Activated naive CD8-positive, alpha-beta T cell treated with anti-CD3 and anti-CD28 coated beads, Interleukin-2, amount 10 ng/mL, durations not matched to agents 7 days and 5 days (primary cell): Measurements from ENCODE around the gene JAZF1. TPM values are rescaled to one million over a fixed set of nuclear protein-coding genes. Genes with fewer than 3 reads are reported as not detected.
A peak's percentile ranks its signal among the peaks of the same experiment; 100 is the strongest.

Experiments
- ATAC-seq: fragments of 150-1000 bp; cut with Tn5 transposase; one replicate; pipeline ENCODE4 v1.10.0; 2021; ENCODE audit warnings: low read depth, moderate library complexity
- POLR2A ChIA-PET: fragments of 350-600 bp; sonication (Branson Sonifier 250); formaldehyde crosslinking; loops from one replicate; lab custom pipeline; 2021; ENCODE audit warnings: antibody characterized with exemption; lab: Charles Lee
- DNase-seq: peaks from one replicate; pipeline ENCODE4 v3.0.0; 2021
- H3K27ac Mint-ChIP-seq: one replicate; pipeline ENCODE4 v1.8.0; 2022; ENCODE audit warnings: mild to moderate bottlenecking, mixed read lengths
- H3K27me3 Mint-ChIP-seq: one replicate; pipeline ENCODE4 v1.8.0; 2022; ENCODE audit warnings: mild to moderate bottlenecking, moderate library complexity, mixed read lengths
- H3K36me3 Mint-ChIP-seq: one replicate; pipeline ENCODE4 v1.8.0; 2021; ENCODE audit warnings: mild to moderate bottlenecking, mixed read lengths
- H3K4me1 Mint-ChIP-seq: one replicate; pipeline ENCODE4 v1.8.0; 2021; ENCODE audit warnings: mixed read lengths
- H3K4me3 Mint-ChIP-seq: one replicate; pipeline ENCODE4 v1.8.0; 2022; ENCODE audit warnings: mild to moderate bottlenecking, moderate library complexity, mixed read lengths
- H3K9me3 Mint-ChIP-seq: one replicate; pipeline ENCODE4 v1.8.0; 2021; ENCODE audit warnings: mixed read lengths
- total RNA-seq, 2 experiments: library from RNA; stranded (reverse); gene quantifications; one replicate each; pipeline ENCODE4 v1.2.3, GENCODE V29; 2021

JAZF1 gene
- total RNA-seq, 2 experiments from 2014 or later = 4.4 to 4.7 TPM

DNA sequence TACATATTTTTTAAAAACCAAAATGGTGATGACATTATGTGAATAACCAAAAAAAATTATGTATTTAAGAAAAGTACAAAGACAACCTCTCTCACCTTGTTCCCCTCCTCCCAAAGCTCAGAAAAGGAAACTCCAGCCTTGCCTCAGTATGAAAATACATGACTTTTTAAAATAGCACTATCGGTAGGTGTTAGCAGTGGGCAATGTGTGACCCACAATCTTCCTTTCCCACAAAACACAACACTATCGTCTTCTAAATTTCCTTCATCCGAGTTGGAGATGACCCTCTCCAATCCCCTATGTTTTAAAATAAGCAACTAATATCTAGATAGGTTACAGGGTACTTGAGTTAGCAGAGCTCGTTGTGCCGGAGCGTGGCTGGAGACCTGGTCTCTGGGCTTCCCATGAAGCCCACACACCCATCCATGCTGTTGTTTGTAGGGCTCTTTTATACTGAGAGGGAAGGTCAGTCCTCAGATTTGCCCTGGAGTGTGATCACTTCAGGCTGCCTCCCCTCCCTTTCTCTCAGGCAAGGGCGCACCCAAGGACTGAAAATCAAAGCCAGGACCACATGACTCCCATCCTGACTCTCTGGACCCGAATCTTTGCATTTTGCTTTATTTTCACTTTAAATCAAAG is 107.6 kb downstream of the JAZF1 start:
- Mint-ChIP-seq H3K4me1 (no peaks in the 10 kb centered on the region), H3K27me3 (peaks cover 5% of the 10 kb centered on the region), H3K4me3 (no peak overlapping the region), H3K27ac (no peak overlapping the region), H3K36me3 (no peaks in the 10 kb centered on the region), H3K9me3 (no peaks in the 10 kb centered on the region)
- POLR2A ChIA-PET = no interaction called here
- ATAC-seq (no peak), DNase-seq (no peak)

DNA sequence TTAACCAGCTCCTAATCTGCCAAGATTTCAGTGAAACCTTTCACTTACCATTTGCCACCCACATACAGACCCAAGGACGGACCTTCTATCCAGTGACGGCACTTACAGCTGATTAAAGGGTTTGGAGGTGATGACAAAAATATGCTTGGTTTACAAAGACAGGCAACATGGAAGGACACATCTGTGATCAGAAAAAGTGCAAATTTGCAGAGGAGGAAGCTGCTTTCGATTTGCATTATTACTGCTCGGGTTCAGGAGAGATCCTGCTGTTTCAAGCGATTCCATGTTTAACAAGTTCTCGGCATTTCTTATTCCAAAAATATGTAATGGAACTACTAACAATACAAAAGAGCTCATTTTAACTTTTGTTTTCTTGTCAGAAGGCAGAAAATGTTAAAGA is 109.0 kb downstream of the JAZF1 start:
- no peak for DNase-seq

DNA sequence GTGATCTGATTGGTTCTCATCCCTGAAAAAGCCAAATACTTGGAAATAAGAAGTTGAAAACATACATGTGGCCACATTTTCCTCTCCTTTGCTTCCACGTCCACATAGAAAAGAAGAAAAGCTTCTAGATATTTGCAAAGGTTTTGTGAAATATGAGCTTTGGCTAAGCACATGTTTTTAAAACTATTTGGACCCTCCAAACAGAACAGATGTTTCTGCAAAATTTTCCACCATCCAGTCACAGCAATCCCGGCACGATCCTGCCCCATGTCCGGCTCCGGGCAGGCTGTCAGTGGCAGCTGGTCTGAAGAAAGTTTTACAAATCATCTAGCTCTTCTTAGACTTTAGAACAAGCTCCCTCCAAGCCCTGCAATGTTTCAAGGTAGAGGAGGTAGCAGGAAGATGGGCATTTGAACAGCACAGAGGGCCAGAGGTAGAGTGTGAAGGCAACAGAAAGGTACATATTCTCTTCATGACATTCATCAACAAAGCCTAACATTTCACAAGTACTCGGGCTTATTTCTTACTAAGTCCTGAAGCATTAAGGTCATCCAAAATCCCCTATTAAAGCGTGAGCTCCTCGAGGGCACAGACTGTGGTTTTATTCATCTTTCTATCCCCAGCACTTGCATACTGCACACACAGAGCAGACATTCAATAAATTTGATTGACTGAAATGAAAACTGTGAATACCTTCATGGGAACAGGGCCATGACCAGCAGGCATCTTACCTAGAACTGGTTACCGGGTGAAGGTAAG is 110.1 kb downstream of the JAZF1 start:
- Mint-ChIP-seq H3K4me1 (no peaks in the 10 kb centered on the region), H3K36me3 (no peaks in the 10 kb centered on the region), H3K9me3 (no peaks in the 10 kb centered on the region), H3K27ac (no peak overlapping the region), H3K4me3 (no peak overlapping the region), H3K27me3 (peaks cover 3% of the 10 kb centered on the region)
- ATAC-seq = no peak
- POLR2A ChIA-PET = no interaction called here
- DNase-seq = no peak

More for the DNA sequence above, 109.0 kb downstream of the JAZF1 start:
- Mint-ChIP-seq H3K27me3 (peaks cover 3% of the 10 kb centered on the region), H3K9me3 (no peaks in the 10 kb centered on the region), H3K4me1 (no peaks in the 10 kb centered on the region), H3K27ac (no peak overlapping the region), H3K36me3 (no peaks in the 10 kb centered on the region), H3K4me3 (no peak overlapping the region)
- ATAC-seq = no peak
- POLR2A ChIA-PET = no interaction called here

DNA sequence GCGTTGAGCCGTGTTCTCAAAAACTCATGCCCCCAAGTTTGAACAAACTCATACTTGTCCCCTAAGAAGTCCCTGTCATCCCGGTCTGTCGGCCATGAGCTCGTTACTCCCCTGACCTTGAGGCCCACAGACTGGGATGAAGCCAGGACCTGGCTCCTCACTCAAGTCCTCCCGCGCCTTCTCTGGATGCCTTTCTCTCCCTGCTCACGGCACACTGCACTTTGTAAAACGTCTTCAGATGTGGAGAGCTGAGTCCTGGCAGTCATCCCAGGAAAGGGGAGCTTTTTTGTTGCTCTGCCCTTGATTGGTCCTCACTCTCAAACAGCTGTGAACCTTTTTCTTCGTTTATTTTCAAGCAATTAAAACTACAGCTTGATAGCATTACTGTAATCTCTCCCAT is 110.8 kb downstream of the JAZF1 start:
- peaks cover 3% of the 10 kb centered on the region for H3K27me3 Mint-ChIP-seq
- H3K4me3 Mint-ChIP-seq = no peak overlapping the region
- H3K27ac Mint-ChIP-seq = no peak overlapping the region
- POLR2A ChIA-PET = no interaction called here
- no peak for DNase-seq
- no peaks in the 10 kb centered on the region for H3K9me3 Mint-ChIP-seq
- no peaks in the 10 kb centered on the region for H3K4me1 Mint-ChIP-seq
- no peak for ATAC-seq
- H3K36me3 Mint-ChIP-seq = no peaks in the 10 kb centered on the region

DNA sequence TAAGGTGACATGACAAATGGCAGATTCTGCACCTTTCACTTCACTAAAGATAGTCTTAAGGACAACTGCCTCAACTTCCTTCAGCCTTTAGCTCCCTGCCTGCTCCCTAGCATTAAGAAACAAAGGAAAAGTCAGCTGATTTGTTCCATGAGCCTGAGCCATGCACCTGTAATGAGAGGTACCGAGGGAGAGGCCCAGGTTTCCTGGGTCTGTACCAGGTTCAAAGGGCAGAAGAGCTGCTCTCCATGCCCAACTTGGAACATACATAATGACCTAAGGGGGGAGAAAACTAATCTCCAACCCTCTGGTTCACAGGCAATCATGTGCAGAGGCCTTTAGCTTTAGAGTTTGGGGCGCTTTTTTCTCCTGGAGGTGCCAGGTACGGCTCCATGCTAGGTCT is 111.2 kb downstream of the JAZF1 start:
- H3K4me1 Mint-ChIP-seq = no peaks in the 10 kb centered on the region
- POLR2A ChIA-PET = no interaction called here
- no peak for ATAC-seq

DNA sequence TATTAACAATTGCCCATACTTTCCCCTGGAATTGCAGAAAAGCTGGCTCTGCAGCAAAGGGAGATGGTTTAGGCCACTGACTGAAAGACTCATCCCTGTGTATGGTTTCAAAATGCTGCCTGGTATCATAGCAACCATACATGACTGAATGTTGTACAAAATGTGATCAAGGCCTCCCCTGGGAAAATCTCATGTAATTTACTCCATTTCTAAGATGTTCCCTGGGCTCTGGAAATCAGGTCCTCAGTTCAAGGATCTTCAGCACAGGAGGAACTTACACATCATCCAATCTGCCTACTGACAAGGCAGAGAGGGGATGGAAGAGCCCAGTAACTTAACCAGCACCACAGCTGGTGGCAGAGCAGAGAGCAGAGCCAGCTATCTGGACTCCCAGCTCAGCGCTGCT is 111.8 kb downstream of the JAZF1 start:
- Mint-ChIP-seq H3K4me1 (no peaks in the 10 kb centered on the region), H3K4me3 (no peak overlapping the region), H3K27ac (no peak overlapping the region), H3K36me3 (no peaks in the 10 kb centered on the region), H3K9me3 (no peaks in the 10 kb centered on the region), H3K27me3 (peaks cover 5% of the 10 kb centered on the region)
- DNase-seq = no peak
- no peak for ATAC-seq
- POLR2A ChIA-PET = no interaction called here

More for the DNA sequence above, 111.2 kb downstream of the JAZF1 start:
- Mint-ChIP-seq H3K9me3 (no peaks in the 10 kb centered on the region), H3K27ac (no peak overlapping the region), H3K4me3 (no peak overlapping the region), H3K36me3 (no peaks in the 10 kb centered on the region), H3K27me3 (peaks cover 5% of the 10 kb centered on the region)
- DNase-seq = no peak

DNA sequence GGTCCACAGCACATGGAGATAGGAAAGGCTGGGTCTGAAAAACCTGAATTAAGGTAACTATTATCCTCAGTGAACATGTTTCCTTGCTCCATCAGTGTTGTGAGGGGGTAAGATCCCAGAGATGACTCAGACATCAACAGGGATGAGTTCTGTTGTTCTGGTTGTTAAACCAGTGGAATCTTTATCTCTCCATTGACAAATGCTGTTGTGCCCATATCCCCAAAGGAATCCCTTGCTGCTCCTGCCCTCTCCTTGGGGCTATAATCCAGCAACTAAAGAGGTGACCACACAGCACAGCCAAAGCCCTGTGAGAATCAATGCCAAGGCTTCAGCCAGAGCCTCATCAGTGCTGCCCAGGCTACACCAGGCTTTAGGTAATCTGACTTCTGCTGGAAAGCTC is 113.4 kb downstream of the JAZF1 start:
- POLR2A ChIA-PET = no interaction called here
- Mint-ChIP-seq H3K9me3 (no peaks in the 10 kb centered on the region), H3K4me3 (no peak overlapping the region), H3K27me3 (peaks cover 5% of the 10 kb centered on the region), H3K36me3 (no peaks in the 10 kb centered on the region), H3K27ac (no peak overlapping the region), H3K4me1 (no peaks in the 10 kb centered on the region)
- ATAC-seq = no peak
- DNase-seq = no peak

DNA sequence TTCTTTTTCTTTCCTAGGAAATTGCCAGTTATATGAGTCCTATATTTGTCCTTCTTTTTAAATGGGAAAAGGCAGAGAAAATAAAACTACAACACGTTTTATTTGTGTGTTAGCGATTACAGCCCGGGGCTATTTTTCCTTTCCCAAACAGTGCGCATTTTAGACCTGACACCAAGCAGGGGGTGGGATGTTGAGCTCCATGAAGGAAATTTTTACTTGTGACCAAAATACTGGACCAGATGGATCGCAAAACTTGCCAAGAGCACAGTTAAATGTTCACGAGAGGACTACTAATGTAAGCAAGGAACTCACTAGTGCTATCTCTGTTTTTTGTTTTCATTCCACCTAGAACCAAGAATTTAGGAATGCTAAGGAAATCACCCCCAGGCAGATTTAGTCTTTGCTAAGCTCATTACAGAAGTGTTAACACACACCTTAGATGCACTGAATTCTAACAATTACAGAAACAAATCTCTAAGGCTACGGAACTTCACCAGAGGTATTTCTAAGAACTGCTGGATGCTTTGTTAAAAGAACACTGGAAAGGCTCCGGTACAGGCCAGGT is 114.8 kb downstream of the JAZF1 start:
- no peaks in the 10 kb centered on the region for H3K36me3 Mint-ChIP-seq
- H3K4me3 Mint-ChIP-seq = no peak overlapping the region
- DNase-seq = no peak
- no peaks in the 10 kb centered on the region for H3K9me3 Mint-ChIP-seq
- no peak for ATAC-seq
- no peak overlapping the region for H3K27ac Mint-ChIP-seq
- POLR2A ChIA-PET = no interaction called here
- no peaks in the 10 kb centered on the region for H3K4me1 Mint-ChIP-seq
- peaks cover 5% of the 10 kb centered on the region for H3K27me3 Mint-ChIP-seq

DNA sequence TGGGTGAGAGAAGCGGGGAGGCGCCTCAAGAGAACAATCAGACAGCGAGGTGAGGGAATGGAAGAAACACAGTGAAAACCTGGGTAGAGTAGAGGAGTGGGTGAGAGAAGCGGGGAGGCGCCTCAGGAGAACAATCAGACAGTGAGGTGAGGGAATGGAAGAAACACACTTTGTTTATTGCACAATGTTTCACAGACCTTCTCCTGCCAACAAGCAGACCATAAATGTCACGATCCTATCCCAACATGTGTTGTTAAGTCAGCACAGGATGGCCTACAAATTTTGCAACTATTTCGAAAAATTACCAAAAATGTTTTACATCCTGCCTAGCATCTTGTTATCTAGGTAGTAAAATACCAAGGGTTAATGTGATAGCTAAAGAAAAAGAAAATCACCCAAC is 115.3 kb downstream of the JAZF1 start:
- Mint-ChIP-seq H3K9me3 (no peaks in the 10 kb centered on the region), H3K4me1 (no peaks in the 10 kb centered on the region), H3K4me3 (no peak overlapping the region), H3K27me3 (peaks cover 5% of the 10 kb centered on the region), H3K36me3 (no peaks in the 10 kb centered on the region), H3K27ac (no peak overlapping the region)
- ATAC-seq (no peak), DNase-seq (no peak)
- POLR2A ChIA-PET = no interaction called here

DNA sequence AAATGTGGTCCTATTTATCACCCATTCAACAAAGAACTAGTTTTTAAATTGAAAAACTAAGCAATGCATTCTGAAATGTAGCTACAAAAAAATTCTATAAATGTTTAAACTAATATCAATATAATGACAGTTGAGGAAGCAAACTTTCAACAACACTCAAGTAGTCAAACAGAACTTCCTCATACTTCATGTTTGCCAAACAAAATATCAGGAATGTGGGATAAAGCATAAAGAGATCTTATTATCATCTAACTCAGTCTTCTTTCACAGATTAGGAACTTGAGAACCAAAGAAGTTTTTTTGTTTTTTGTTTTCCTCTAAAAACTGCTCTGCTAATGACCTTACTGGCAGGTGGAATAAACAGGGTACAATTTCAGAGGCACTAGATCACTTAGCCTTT is 116.2 kb downstream of the JAZF1 start:
- H3K27ac Mint-ChIP-seq = no peak overlapping the region
- H3K9me3 Mint-ChIP-seq = no peaks in the 10 kb centered on the region

DNA sequence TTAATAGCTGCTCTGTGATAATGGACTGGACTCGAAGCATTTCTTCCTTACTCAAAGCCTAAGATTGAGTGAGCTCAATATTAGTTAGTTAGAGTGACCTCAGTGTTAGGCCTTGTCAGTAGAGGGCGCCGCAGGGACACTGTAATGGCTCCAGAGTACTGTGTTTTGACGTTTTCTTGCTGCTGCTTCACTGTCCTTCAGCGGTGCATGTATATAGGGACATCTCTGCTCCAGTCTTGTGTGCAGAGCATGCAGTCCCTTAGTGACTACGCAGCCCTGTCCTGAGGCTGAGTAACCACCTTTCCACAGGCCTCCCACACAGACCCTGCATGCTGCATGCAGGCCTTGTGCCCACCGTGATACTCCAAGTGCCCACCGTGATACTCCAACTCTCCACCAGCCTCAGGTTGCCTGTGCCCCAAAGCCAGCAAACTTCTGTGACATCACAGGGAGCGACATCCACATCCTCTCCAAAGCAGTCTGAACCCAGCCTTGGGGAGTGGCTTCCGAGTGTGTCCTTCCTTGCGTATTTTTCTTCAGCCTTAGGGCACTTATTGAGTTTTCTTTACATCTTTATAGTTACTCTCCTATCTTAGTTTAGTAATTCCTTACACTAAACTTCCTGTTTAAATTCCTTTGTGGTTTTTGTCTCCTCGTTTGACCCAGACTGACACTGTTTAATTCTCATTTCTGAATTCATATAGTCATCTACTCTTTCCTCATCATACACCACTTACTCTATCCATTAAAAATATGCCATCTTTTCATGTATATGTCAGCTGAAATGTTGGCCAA is 118.2 kb downstream of the JAZF1 start:
- no peaks in the 10 kb centered on the region for H3K36me3 Mint-ChIP-seq
- H3K4me1 Mint-ChIP-seq = no peaks in the 10 kb centered on the region
- no peak for ATAC-seq
- no peak overlapping the region for H3K4me3 Mint-ChIP-seq
- H3K27me3 Mint-ChIP-seq = peaks cover 11% of the 10 kb centered on the region
- no peak overlapping the region for H3K27ac Mint-ChIP-seq
- POLR2A ChIA-PET = no interaction called here
- DNase-seq = peak; percentile 56
- H3K9me3 Mint-ChIP-seq = no peaks in the 10 kb centered on the region

More for the DNA sequence above, 116.2 kb downstream of the JAZF1 start:
- ATAC-seq = no peak
- no peak for DNase-seq
- Mint-ChIP-seq H3K27me3 (peaks cover 9% of the 10 kb centered on the region), H3K4me1 (no peaks in the 10 kb centered on the region), H3K36me3 (no peaks in the 10 kb centered on the region), H3K4me3 (no peak overlapping the region)
- POLR2A ChIA-PET = no interaction called here

DNA sequence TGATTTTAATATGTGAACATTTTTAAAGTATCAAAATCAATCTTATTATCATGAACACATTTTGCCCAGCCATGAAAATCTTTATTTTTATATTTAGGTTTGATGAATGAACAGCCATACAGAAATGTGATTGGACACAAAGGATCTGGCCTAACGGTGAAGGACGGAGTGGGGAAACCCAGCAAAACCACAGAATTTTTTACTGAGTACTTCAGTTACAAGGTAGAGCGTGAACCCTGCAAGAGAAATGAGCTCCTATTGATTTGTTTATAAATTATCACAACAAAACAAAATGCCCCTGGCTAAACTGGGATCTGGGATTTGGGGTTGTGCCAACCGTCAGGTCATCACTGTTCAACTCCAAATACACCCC is 118.8 kb downstream of the JAZF1 start:
- H3K27me3 Mint-ChIP-seq = peaks cover 11% of the 10 kb centered on the region
- no peaks in the 10 kb centered on the region for H3K9me3 Mint-ChIP-seq
- H3K4me1 Mint-ChIP-seq = no peaks in the 10 kb centered on the region
- H3K27ac Mint-ChIP-seq = no peak overlapping the region
- POLR2A ChIA-PET = no interaction called here
- ATAC-seq (no peak), DNase-seq (no peak)
- no peak overlapping the region for H3K4me3 Mint-ChIP-seq
- H3K36me3 Mint-ChIP-seq = no peaks in the 10 kb centered on the region

DNA sequence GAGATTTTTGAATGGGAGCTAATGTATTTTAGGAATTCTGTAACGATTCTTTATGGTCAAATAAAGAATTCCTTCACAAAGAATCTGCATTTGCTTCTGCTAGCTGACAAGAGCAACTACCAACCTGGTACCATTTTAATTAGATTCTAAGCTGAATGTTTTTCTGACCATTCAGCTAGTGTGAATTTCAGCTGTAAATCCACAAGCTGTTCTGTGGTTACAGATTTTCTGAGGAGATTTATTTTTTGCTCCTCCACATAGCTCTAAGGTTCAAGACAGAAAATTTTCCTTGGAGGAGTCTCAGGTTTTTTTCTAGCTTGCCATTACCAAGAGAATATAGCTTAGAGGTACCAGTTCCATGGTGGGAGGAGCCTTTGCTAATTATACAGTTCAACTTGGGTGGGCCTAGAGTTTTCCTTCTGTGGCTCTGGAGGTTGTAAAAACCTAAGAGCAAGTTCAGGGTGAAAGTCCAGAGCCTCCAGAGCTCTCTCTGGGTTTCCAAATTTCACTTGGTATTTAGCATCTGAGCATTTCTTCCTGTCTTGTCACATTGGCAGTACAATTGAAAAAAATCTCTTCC is 120.1 kb downstream of the JAZF1 start:
- Mint-ChIP-seq H3K4me3 (no peak overlapping the region), H3K27me3 (peaks cover 14% of the 10 kb centered on the region), H3K9me3 (no peaks in the 10 kb centered on the region), H3K27ac (no peak overlapping the region), H3K36me3 (no peaks in the 10 kb centered on the region), H3K4me1 (no peaks in the 10 kb centered on the region)
- DNase-seq = no peak
- POLR2A ChIA-PET = no interaction called here
- ATAC-seq = no peak
